HEK293T (cell line): ENCODE measurements around the gene GAB1.

Source experiments
- CTCF ChIA-PET: fragments of 350-600 bp; formaldehyde crosslinking; extraction: SDS; loops from one replicate; lab custom pipeline; 2021; ENCODE audit warnings: antibody characterized with exemption, inconsistent platforms; lab: Yijun Ruan, JAX
- POLR2A ChIA-PET: fragments of 350-600 bp; formaldehyde crosslinking; extraction: SDS; loops from one replicate; lab custom pipeline; 2020; ENCODE audit warnings: antibody characterized with exemption, inconsistent platforms; lab: Yijun Ruan, JAX
- DNase-seq: peaks from one replicate; pipeline ENCODE4 v3.0.0; 2012; ENCODE audit warnings: mixed read lengths; ENCODE audit errors: extremely low spot score
- ARNT ChIP-seq: fragments of 450-650 bp; IDR thresholded peaks from 2 replicates; pipeline ENCODE4 v1.6.1; 2017; ENCODE audit warnings: mild to moderate bottlenecking
- BHLHE40 ChIP-seq: fragments of 450-650 bp; IDR thresholded peaks from 2 replicates; pipeline ENCODE4 v1.6.1; 2016; ENCODE audit warnings: mild to moderate bottlenecking, moderate library complexity, borderline replicate concordance
- CTBP1 ChIP-seq: fragments of 450-650 bp; IDR thresholded peaks from 2 replicates; pipeline ENCODE4 v1.6.1; 2016; ENCODE audit warnings: borderline replicate concordance
- ELF4 ChIP-seq: fragments of 450-650 bp; IDR thresholded peaks from 2 replicates; pipeline ENCODE4 v1.6.1; 2017; ENCODE audit warnings: antibody characterized with exemption
- FOXA1 ChIP-seq: fragments of 450-650 bp; IDR thresholded peaks from 2 replicates; pipeline ENCODE4 v1.6.1; 2016; ENCODE audit warnings: mild to moderate bottlenecking
- FOXK2 ChIP-seq: fragments of 450-650 bp; IDR thresholded peaks from 2 replicates; pipeline ENCODE4 v1.6.1; 2016; ENCODE audit warnings: mild to moderate bottlenecking
- FOXM1 ChIP-seq: fragments of 450-650 bp; IDR thresholded peaks from 2 replicates; pipeline ENCODE4 v1.6.1; 2017; ENCODE audit warnings: mild to moderate bottlenecking, borderline replicate concordance
- HDGF ChIP-seq: fragments of 450-650 bp; IDR thresholded peaks from 2 replicates; pipeline ENCODE4 v1.6.1; 2017; ENCODE audit warnings: antibody characterized with exemption, borderline replicate concordance
- L3MBTL2 ChIP-seq: fragments of 450-650 bp; conservative IDR thresholded peaks from 2 replicates; pipeline ENCODE4 v1.6.1; 2016; ENCODE audit warnings: mild to moderate bottlenecking
- LEF1 ChIP-seq: fragments of 450-650 bp; IDR thresholded peaks from 2 replicates; pipeline ENCODE4 v1.6.1; 2017; ENCODE audit warnings: mild to moderate bottlenecking, borderline replicate concordance
- NFRKB ChIP-seq: fragments of 450-650 bp; IDR thresholded peaks from 2 replicates; pipeline ENCODE4 v1.6.1; 2016; ENCODE audit warnings: mild to moderate bottlenecking, moderate library complexity
- SP1 ChIP-seq: fragments of 450-650 bp; IDR thresholded peaks from 2 replicates; pipeline ENCODE4 v1.6.1; 2017
- SUZ12 ChIP-seq: fragments of 450-650 bp; IDR thresholded peaks from 2 replicates; pipeline ENCODE4 v1.6.1; 2016; ENCODE audit warnings: mild to moderate bottlenecking
- TARDBP ChIP-seq: fragments of 450-650 bp; IDR thresholded peaks from 2 replicates; pipeline ENCODE4 v1.6.1; 2016
- ZNF384 ChIP-seq: fragments of 450-650 bp; IDR thresholded peaks from 2 replicates; pipeline ENCODE4 v1.6.1; 2016
- TF ChIP-seq, protein P1 (sequence below): fragments of 450-650 bp; IDR thresholded peaks from 2 replicates; pipeline ENCODE4 v1.6.1; 2016

The GAB1 gene

DNA sequence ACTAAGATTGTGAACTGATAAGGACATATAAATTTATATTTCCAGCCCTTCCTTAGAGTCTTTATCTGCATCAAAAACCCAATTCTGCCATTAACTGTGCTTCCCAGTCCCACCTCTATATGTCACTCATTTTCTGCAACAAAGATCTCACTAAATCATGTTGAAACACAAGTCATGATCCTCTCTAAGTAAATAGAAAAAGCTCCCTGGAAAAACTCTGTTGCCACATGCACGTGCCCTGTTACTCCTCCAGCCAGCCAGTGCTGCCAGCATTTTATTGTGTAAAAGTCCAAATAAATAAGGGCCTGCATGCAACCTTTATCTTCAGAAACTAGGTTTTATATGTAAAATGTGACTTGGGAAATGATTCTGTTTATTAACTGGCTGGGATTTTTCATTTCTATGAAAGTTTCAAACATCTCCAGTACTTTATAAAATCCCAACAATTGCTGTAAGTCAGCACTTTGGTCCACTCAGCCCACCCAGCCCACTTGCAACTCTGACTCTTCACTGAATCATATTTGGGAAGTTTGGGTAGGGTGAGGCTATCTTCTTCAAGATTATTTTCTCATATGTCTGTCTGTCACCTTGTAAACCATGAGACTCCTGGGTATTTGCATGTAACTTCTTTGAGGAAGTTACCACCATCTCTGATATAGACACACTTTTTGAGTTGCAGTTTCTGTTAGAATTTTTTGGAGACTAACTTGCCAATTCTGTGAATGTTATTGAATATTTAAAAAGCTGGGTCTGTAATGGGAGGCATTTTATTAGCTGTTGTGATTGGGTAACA is 136.9 kb downstream of the GAB1 start:
- no peak for TF ChIP-seq CTBP1
- TF ChIP-seq ARNT: no peak
- no peak for TF ChIP-seq ZNF384
- TF ChIP-seq ELF4: no peak
- TF ChIP-seq L3MBTL2: no peak
- TF ChIP-seq FOXK2: no peak
- TF ChIP-seq LEF1: no peak
- TF ChIP-seq FOXM1: no peak
- no peak for TF ChIP-seq HDGF
- TF ChIP-seq FOXA1: no peak
- TF ChIP-seq, protein P1, sequence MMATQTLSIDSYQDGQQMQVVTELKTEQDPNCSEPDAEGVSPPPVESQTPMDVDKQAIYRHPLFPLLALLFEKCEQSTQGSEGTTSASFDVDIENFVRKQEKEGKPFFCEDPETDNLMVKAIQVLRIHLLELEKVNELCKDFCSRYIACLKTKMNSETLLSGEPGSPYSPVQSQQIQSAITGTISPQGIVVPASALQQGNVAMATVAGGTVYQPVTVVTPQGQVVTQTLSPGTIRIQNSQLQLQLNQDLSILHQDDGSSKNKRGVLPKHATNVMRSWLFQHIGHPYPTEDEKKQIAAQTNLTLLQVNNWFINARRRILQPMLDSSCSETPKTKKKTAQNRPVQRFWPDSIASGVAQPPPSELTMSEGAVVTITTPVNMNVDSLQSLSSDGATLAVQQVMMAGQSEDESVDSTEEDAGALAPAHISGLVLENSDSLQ: no peak
- ChIA-PET POLR2A (no interaction called here), CTCF (no interaction called here)
- DNase-seq: no peak

DNA sequence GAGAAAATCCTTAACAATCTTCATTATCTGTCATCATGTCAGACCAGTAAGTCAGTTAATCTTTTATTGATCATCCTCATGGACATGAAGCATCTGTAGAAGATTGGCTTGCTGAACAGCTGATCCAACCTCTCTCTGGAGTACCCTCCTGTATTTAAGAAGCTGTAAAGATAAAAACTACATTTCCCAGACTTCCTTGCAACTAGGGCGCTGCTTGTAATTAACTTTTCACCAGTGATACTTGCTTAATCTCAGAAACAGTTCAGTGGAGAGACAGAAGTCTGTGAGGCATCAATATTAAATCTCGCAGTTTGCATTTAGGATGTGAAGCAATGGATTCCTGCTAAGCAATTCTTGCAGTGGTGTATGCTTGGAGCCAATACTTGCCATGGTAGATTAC is 140.8 kb downstream of the GAB1 start:
- no peak for DNase-seq
- CTCF ChIA-PET: no interaction called here
- POLR2A ChIA-PET: no interaction called here
- no peak for TF ChIP-seq BHLHE40

DNA sequence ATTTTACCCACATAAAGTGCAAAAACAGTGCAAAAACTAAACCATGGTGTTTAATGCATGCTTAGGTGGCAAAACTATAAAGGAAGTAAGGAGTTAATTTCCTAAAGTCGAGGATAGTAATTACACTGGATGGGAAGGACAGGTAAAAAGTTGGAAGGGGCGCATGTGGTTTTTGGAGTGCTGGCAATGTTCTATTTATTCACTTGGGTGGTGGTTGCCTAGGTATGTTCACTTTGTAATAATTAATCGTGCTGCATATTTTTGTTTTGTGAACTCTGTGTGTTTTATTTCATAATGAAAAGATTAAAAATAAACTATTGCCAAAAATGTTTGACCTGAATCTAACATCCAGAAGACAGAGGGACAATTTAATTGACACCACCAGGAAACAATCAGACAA is 144.7 kb downstream of the GAB1 start:
- POLR2A ChIA-PET: no interaction called here
- CTCF ChIA-PET: no interaction called here
- TF ChIP-seq ELF4 (no peak), BHLHE40 (no peak), HDGF (no peak), FOXK2 (no peak), SUZ12 (no peak), SP1 (no peak), ARNT (no peak), ZNF384 (no peak), NFRKB (no peak), FOXA1 (no peak), TARDBP (no peak), CTBP1 (no peak), LEF1 (no peak), FOXM1 (no peak), L3MBTL2 (no peak)
- TF ChIP-seq, protein P1: no peak
- DNase-seq: no peak

DNA sequence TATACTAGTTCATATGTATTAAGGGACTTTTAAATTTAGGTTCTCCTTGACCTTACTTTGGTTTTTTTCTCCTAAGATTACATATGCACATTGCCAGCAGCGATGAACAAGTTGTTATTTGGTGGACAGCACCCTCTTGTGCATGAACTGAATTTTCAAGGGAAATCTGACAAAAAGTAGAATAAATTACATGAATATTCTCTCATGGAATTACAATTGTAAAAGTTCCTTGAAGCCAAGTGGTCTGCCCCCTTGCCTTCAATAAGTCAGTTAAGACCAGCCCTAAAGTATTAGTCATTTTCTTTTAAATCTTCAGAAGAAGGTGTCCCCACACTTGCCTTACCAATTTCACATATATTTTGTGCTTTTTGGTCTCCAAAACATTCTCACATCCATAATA is 146.2 kb downstream of the GAB1 start:
- TF ChIP-seq, protein P1: no peak
- TF ChIP-seq HDGF (no peak), CTBP1 (no peak), SUZ12 (no peak), FOXK2 (no peak), ZNF384 (peak; percentile 56; the same call in 1 of the 2 replicates), L3MBTL2 (no peak), BHLHE40 (no peak), NFRKB (no peak)
- ChIA-PET POLR2A (no interaction called here), CTCF (interaction anchor here (1.1 kb wide), 1 partner anchor 281 kb away, joined by 3 read pairs; no protein-coding TSS in a partner anchor)
- DNase-seq: peak; percentile 36

DNA sequence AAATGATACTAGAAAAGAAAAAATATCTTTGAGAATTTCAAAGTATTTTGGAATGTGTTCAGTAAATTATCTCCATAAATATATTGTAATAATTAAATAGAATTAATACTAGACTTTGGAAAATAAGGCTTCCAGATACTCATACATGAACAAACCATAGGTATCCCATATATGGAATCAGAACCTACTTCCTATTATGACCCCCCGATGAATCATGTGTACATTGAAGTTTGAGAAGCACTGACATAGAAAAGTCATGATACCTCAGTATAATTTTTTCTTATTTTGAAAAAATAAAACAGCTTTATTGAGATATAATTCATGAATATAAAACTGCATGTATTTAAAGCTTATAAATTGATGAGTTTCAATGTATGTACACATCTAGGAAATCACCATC is 149.6 kb downstream of the GAB1 start:
- ChIA-PET POLR2A (no interaction called here), CTCF (no interaction called here)
- no peak for DNase-seq
- TF ChIP-seq FOXK2 (no peak), ZNF384 (no peak), NFRKB (no peak), FOXA1 (no peak), CTBP1 (no peak), SP1 (no peak), LEF1 (no peak), ARNT (no peak), BHLHE40 (no peak), FOXM1 (no peak), L3MBTL2 (no peak), HDGF (no peak), ELF4 (no peak), SUZ12 (no peak), TARDBP (no peak)
- TF ChIP-seq, protein P1: no peak

DNA sequence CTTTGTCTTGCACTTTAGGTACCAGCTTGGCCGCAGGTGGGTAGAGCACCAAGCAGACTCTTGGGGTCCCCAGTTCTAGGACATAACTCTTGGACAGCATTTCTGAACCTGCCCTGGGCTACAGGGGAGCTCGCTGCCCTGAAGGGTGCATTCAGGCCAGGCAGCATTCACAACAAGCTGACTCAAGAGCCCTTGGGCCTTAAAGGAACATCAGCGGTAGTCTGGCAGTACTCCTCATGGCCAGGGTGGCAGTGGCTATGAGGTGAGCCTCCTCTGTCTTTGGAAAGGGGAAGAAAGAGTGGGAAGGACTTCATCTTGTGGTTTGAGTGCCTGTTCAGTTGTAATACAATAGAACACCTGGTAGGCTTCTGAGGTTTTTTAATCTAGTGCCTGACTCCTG is 152.0 kb downstream of the GAB1 start:
- ChIA-PET CTCF (no interaction called here), POLR2A (no interaction called here)
- TF ChIP-seq SP1: no peak
- TF ChIP-seq ARNT: no peak
- TF ChIP-seq TARDBP: no peak
- no peak for TF ChIP-seq FOXM1
- no peak for TF ChIP-seq ELF4
- no peak for DNase-seq
